CD8-positive, alpha-beta memory T cell (primary cell): ENCODE measurements around the gene ESD. TPM values are rescaled to one million over a fixed set of nuclear protein-coding genes. Genes with fewer than 3 reads are reported as not detected.

Experiments used
- CTCF ChIA-PET: fragments of 350-600 bp; sonication (Branson Sonifier 250); formaldehyde crosslinking; loops from one replicate; lab custom pipeline; 2021; ENCODE audit warnings: antibody characterized with exemption; lab: Charles Lee
- POLR2A ChIA-PET: fragments of 350-600 bp; sonication (Branson Sonifier 250); formaldehyde crosslinking; loops from one replicate; lab custom pipeline; 2021; ENCODE audit warnings: antibody characterized with exemption; lab: Charles Lee
- DNase-seq, 5 donors: peaks; one replicate each; pipeline versions ENCODE4 v3.0.0 to v3.0.0-alpha.2; 2020 to 2022; ENCODE audit warnings: mixed read lengths in 1 of 5
- H3K27ac ChIP-seq: one replicate; pipeline ENCODE4 v1.7.0; 2013; ENCODE audit warnings: low read depth, mild to moderate bottlenecking, low read length, moderate library complexity
- H3K27me3 ChIP-seq: 2 replicates; pipeline ENCODE4 v1.7.0; 2013; ENCODE audit warnings: low read length, mild to moderate bottlenecking; ENCODE audit not compliant: insufficient read depth, poor library complexity, severe bottlenecking
- H3K36me3 ChIP-seq: 2 replicates; pipeline ENCODE4 v1.7.0; 2013; ENCODE audit warnings: mild to moderate bottlenecking, low read length, moderate library complexity; ENCODE audit not compliant: insufficient read depth
- H3K4me1 ChIP-seq: 2 replicates; pipeline ENCODE4 v1.7.0; 2013; ENCODE audit warnings: mild to moderate bottlenecking, low read length, moderate library complexity; ENCODE audit not compliant: insufficient read depth
- H3K4me3 ChIP-seq: 2 replicates; pipeline ENCODE4 v1.7.0; 2013; ENCODE audit warnings: mild to moderate bottlenecking, low read length
- H3K9me3 ChIP-seq: 2 replicates; pipeline ENCODE4 v1.7.0; 2013; ENCODE audit warnings: mild to moderate bottlenecking, low read length
- H3K27ac Mint-ChIP-seq, 8 donors: one replicate each; pipeline ENCODE4 v1.8.0; 2020 to 2021; ENCODE audit warnings: mixed read lengths in 8 of 8, mild to moderate bottlenecking in 6 of 8, inconsistent platforms in 3 of 8, moderate library complexity in 3 of 8
- H3K27me3 Mint-ChIP-seq, 2 donors: one replicate each; pipeline ENCODE4 v1.8.0; 2020 to 2021; ENCODE audit warnings: mixed read lengths in 2 of 2, mild to moderate bottlenecking in 1 of 2, moderate library complexity in 1 of 2
- H3K36me3 Mint-ChIP-seq, 3 donors: one replicate each; pipeline ENCODE4 v1.8.0; 2020 to 2021; ENCODE audit warnings: mixed read lengths in 3 of 3, inconsistent platforms in 1 of 3, mild to moderate bottlenecking in 1 of 3
- H3K4me1 Mint-ChIP-seq, 3 donors: one replicate each; pipeline ENCODE4 v1.8.0; 2020 to 2021; ENCODE audit warnings: mixed read lengths in 3 of 3, inconsistent platforms in 1 of 3, mild to moderate bottlenecking in 1 of 3
- H3K4me3 Mint-ChIP-seq, 7 donors: one replicate each; pipeline ENCODE4 v1.8.0; 2020 to 2021; ENCODE audit warnings: mixed read lengths in 7 of 7, mild to moderate bottlenecking in 6 of 7, moderate library complexity in 4 of 7, inconsistent platforms in 2 of 7
- H3K9me3 Mint-ChIP-seq, 5 donors: one replicate each; pipeline ENCODE4 v1.8.0; 2020 to 2022; ENCODE audit warnings: mixed read lengths in 5 of 5, mild to moderate bottlenecking in 3 of 5, moderate library complexity in 2 of 5, inconsistent platforms in 1 of 5
- polyA plus RNA-seq: library from polyadenylated mRNA; unstranded; fragments of 300-500 nt; fragmentation: Illumina TruSeq; gene quantifications from one replicate; pipeline ENCODE4 v1.2.3, GENCODE V29; 2021
- total RNA-seq, 2 experiments: library from RNA; stranded (reverse); gene quantifications; one replicate each; pipeline ENCODE4 v1.2.3, GENCODE V29; 2021

ESD gene
- total and polyA plus RNA-seq, 3 experiments from 2014 or later: 91.9 to 109 (median 98.5) TPM

- Histone ChIP-seq H3K9me3 (no peaks in the 10 kb centered on the region), H3K4me1 (peaks cover 13% of the 10 kb centered on the region), H3K4me3 (no peak overlapping the region), H3K27me3 (no peaks in the 10 kb centered on the region), H3K27ac (no peak overlapping the region), H3K36me3 (no peaks in the 10 kb centered on the region)
- ChIA-PET CTCF (interaction anchor here (0.9 kb wide), 1 partner anchor 12 kb away, joined by 3 read pairs; no protein-coding TSS in a partner anchor), POLR2A (no interaction called here)
- DNase-seq: no peak
- H3K36me3 Mint-ChIP-seq: peaks cover 0 to 23% (median 0%) of the 10 kb centered on the region in 3 donors
- H3K27ac Mint-ChIP-seq: peak overlapping the region in 2 of 8 donors; percentile 33 to 57
- H3K27me3 Mint-ChIP-seq: peaks cover 0 to 7% of the 10 kb centered on the region in 2 donors
- peaks cover 37 to 52% (median 44%) of the 10 kb centered on the region in 3 donors for H3K4me1 Mint-ChIP-seq
- H3K4me3 Mint-ChIP-seq: no peak overlapping the region
- H3K9me3 Mint-ChIP-seq: no peaks in the 10 kb centered on the region
Measured at GRCh38 chr13:46753137-46753536, 43.8 kb downstream of the ESD start.

GRCh38 chr13:46751811-46752635 is 44.9 kb downstream of the ESD start:
- no peaks in the 10 kb centered on the region for H3K27me3 ChIP-seq
- peaks cover 13% of the 10 kb centered on the region for H3K4me1 ChIP-seq
- H3K4me1 Mint-ChIP-seq: peaks cover 37 to 52% (median 44%) of the 10 kb centered on the region in 3 donors
- CTCF ChIA-PET: interaction anchor here (0.9 kb wide), 1 partner anchor 13 kb away, joined by 3 read pairs; no protein-coding TSS in a partner anchor
- H3K27ac Mint-ChIP-seq: peak overlapping the region; percentile 28 to 79 (median 47)
- POLR2A ChIA-PET: interaction anchor here (0.6 kb wide), 1 partner anchor 45 kb away, joined by 3 read pairs; no protein-coding TSS in a partner anchor
- H3K27ac ChIP-seq: no peak overlapping the region
- H3K27me3 Mint-ChIP-seq: peaks cover 0 to 6% of the 10 kb centered on the region in 2 donors
- no peaks in the 10 kb centered on the region for H3K9me3 Mint-ChIP-seq
- H3K4me3 Mint-ChIP-seq: peak overlapping the region in 6 of 7 donors; percentile 27 to 75 (median 51)
- peaks cover 0 to 30% (median 1%) of the 10 kb centered on the region in 3 donors for H3K36me3 Mint-ChIP-seq
- H3K36me3 ChIP-seq: no peaks in the 10 kb centered on the region
- no peaks in the 10 kb centered on the region for H3K9me3 ChIP-seq
- no peak overlapping the region for H3K4me3 ChIP-seq
- DNase-seq: peak; percentile 40 to 82 (median 51)

GRCh38 chr13:46749951-46750350 is 47.0 kb downstream of the ESD start:
- Histone ChIP-seq H3K9me3 (no peaks in the 10 kb centered on the region), H3K36me3 (no peaks in the 10 kb centered on the region), H3K4me1 (peaks cover 13% of the 10 kb centered on the region), H3K27ac (no peak overlapping the region), H3K4me3 (no peak overlapping the region), H3K27me3 (no peaks in the 10 kb centered on the region)
- Mint-ChIP-seq H3K36me3 (peaks cover 0 to 47% (median 8%) of the 10 kb centered on the region in 3 donors), H3K27me3 (peaks cover 0 to 1% of the 10 kb centered on the region in 2 donors), H3K4me3 (no peak overlapping the region), H3K4me1 (peaks cover 37 to 52% (median 44%) of the 10 kb centered on the region in 3 donors), H3K9me3 (no peaks in the 10 kb centered on the region), H3K27ac (peak overlapping the region in 1 of 8 donors; percentile 4)
- CTCF ChIA-PET: no interaction called here
- POLR2A ChIA-PET: no interaction called here
- no peak for DNase-seq

GRCh38 chr13:46748300-46748699 is 48.7 kb downstream of the ESD start:
- no peaks in the 10 kb centered on the region for H3K9me3 ChIP-seq
- Mint-ChIP-seq H3K4me1 (peaks cover 23 to 35% (median 33%) of the 10 kb centered on the region in 3 donors), H3K27me3 (peaks cover 0 to 1% of the 10 kb centered on the region in 2 donors), H3K36me3 (peaks cover 0 to 59% (median 8%) of the 10 kb centered on the region in 3 donors), H3K4me3 (no peak overlapping the region), H3K9me3 (no peaks in the 10 kb centered on the region), H3K27ac (peak overlapping the region in 1 of 8 donors; percentile 30)
- no peak overlapping the region for H3K27ac ChIP-seq
- peaks cover 13% of the 10 kb centered on the region for H3K4me1 ChIP-seq
- ChIA-PET CTCF (no interaction called here), POLR2A (no interaction called here)
- H3K27me3 ChIP-seq: no peaks in the 10 kb centered on the region
- H3K36me3 ChIP-seq: no peaks in the 10 kb centered on the region
- H3K4me3 ChIP-seq: no peak overlapping the region
- no peak for DNase-seq

GRCh38 chr13:46747031-46747820 is 49.7 kb downstream of the ESD start:
- CTCF ChIA-PET: no interaction called here

DNA sequence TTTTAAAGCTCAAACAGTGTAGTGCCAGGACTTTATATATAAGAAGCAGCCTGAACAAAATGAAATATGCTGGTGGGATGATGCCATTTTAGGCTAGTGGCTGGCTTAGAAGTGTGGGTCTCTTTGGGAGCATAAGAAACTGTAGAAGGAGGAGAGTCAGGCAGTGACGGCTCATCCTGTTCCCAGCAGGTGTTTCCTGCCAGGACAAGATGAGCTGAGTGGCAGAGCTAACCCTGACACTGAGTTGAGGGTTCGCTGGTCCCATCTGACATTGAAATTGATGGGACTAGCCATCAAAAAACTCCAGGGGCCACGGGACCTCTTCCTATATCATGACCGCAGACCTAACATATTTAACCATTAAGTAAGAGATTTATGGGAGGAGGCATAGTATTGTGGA is 51.3 kb downstream of the ESD start:
- Histone ChIP-seq H3K4me3 (no peak overlapping the region), H3K27ac (no peak overlapping the region), H3K27me3 (no peaks in the 10 kb centered on the region), H3K9me3 (no peaks in the 10 kb centered on the region), H3K4me1 (no peaks in the 10 kb centered on the region), H3K36me3 (no peaks in the 10 kb centered on the region)
- ChIA-PET POLR2A (no interaction called here), CTCF (no interaction called here)
- peaks cover 0 to 77% (median 15%) of the 10 kb centered on the region in 3 donors for H3K36me3 Mint-ChIP-seq
- H3K9me3 Mint-ChIP-seq: no peaks in the 10 kb centered on the region
- H3K27ac Mint-ChIP-seq: no peak overlapping the region
- H3K4me3 Mint-ChIP-seq: no peak overlapping the region
- DNase-seq: no peak
- peaks cover 4 to 10% (median 9%) of the 10 kb centered on the region in 3 donors for H3K4me1 Mint-ChIP-seq
- H3K27me3 Mint-ChIP-seq: no peaks in the 10 kb centered on the region

More at GRCh38 chr13:46747031-46747820, 49.7 kb downstream of the ESD start:
- peaks cover 11% of the 10 kb centered on the region for H3K4me1 ChIP-seq
- no peak overlapping the region for H3K27ac ChIP-seq
- peaks cover 0 to 67% (median 8%) of the 10 kb centered on the region in 3 donors for H3K36me3 Mint-ChIP-seq
- POLR2A ChIA-PET: no interaction called here
- H3K4me3 ChIP-seq: no peak overlapping the region
- H3K4me1 Mint-ChIP-seq: peaks cover 16 to 25% (median 24%) of the 10 kb centered on the region in 3 donors
- no peak for DNase-seq
- H3K27ac Mint-ChIP-seq: no peak overlapping the region
- peak overlapping the region in 1 of 7 donors; percentile 15 for H3K4me3 Mint-ChIP-seq
- no peaks in the 10 kb centered on the region for H3K36me3 ChIP-seq
- no peaks in the 10 kb centered on the region for H3K27me3 ChIP-seq
- H3K9me3 ChIP-seq: no peaks in the 10 kb centered on the region
- H3K27me3 Mint-ChIP-seq: peaks cover 0 to 1% of the 10 kb centered on the region in 2 donors
- no peaks in the 10 kb centered on the region for H3K9me3 Mint-ChIP-seq

DNA sequence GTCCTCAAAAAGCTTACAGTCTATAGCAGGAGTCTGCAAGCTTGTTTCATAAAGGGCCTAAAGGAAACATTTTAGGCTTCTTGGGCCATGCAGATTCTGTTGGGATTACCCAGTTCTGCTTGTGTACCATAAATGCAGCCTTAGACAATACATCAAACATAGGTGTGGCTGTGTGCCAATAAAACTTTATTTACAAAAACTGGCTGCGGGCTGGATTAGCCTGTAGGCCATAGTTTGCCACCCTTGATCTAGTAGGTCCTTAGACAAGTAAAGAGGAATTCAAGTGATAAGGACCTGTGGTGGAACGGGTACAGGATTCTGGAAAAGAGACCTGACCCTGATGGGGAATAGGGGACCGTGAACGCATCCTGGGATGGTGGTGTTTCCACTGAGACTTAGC is 51.9 kb downstream of the ESD start:
- Histone ChIP-seq H3K36me3 (no peaks in the 10 kb centered on the region), H3K4me3 (no peak overlapping the region), H3K9me3 (no peaks in the 10 kb centered on the region), H3K27me3 (no peaks in the 10 kb centered on the region), H3K4me1 (no peaks in the 10 kb centered on the region), H3K27ac (no peak overlapping the region)
- Mint-ChIP-seq H3K9me3 (no peaks in the 10 kb centered on the region), H3K27ac (no peak overlapping the region), H3K4me1 (peaks cover 0 to 5% (median 4%) of the 10 kb centered on the region in 3 donors), H3K4me3 (no peak overlapping the region), H3K27me3 (no peaks in the 10 kb centered on the region), H3K36me3 (peaks cover 0 to 71% (median 15%) of the 10 kb centered on the region in 3 donors)
- CTCF ChIA-PET: no interaction called here
- POLR2A ChIA-PET: no interaction called here
- DNase-seq: no peak
